Activated CD4-positive, alpha-beta T cell treated with anti-CD3 and anti-CD28 coated beads, Interleukin-2, amount 50 U/mL, for 48 hours (primary cell): Measurements from ENCODE around the gene OAS2.

Experiments used
- DNase-seq, 2 experiments: peaks; one replicate each; pipeline ENCODE4 v3.0.0-alpha.2; 2020

OAS2 gene

GRCh38 chr12:113027726-113028125 lies 49.4 kb downstream of the OAS2 start:
- no peak for DNase-seq

- no peak for DNase-seq
These were observed 52.7 kb downstream of the OAS2 start for GRCh38 chr12:113030875-113031525.

GRCh38 chr12:113039911-113040445 lies 61.7 kb downstream of the OAS2 start:
- no peak for DNase-seq

- no peak for DNase-seq
These were observed 62.4 kb downstream of the OAS2 start for GRCh38 chr12:113040722-113041171.

- no peak for DNase-seq
These were observed 63.2 kb downstream of the OAS2 start for GRCh38 chr12:113041560-113041959.

GRCh38 chr12:113043240-113043639 lies 64.9 kb downstream of the OAS2 start:
- no peak for DNase-seq

GRCh38 chr12:113044516-113044915 lies 66.2 kb downstream of the OAS2 start:
- no peak for DNase-seq

GRCh38 chr12:113048716-113049127 lies 70.4 kb downstream of the OAS2 start:
- DNase-seq = peak; percentile 53 to 70

GRCh38 chr12:113049976-113050742 lies 71.8 kb downstream of the OAS2 start:
- no peak for DNase-seq

GRCh38 chr12:113050795-113051194 lies 72.5 kb downstream of the OAS2 start:
- no peak for DNase-seq

- no peak for DNase-seq
These were observed 73.4 kb downstream of the OAS2 start for GRCh38 chr12:113051759-113052158.

GRCh38 chr12:113052326-113052725 lies 74.0 kb downstream of the OAS2 start:
- DNase-seq = no peak

- no peak for DNase-seq
These were observed 76.7 kb downstream of the OAS2 start for GRCh38 chr12:113054948-113055486.

- no peak for DNase-seq
These were observed 77.5 kb downstream of the OAS2 start for GRCh38 chr12:113055594-113056380.

GRCh38 chr12:113056381-113056630 lies 78.0 kb downstream of the OAS2 start:
- no peak for DNase-seq

GRCh38 chr12:113056631-113057488 lies 78.5 kb downstream of the OAS2 start, which contains the start of gene DTX1:
Gene DTX1 (plus strand): TSS chr12:113056730. CDS start chr12:113058193, 1,463 bp downstream.
- peak; percentile 52 to 54 for DNase-seq

GRCh38 chr12:113057565-113058485 lies 79.5 kb downstream of the OAS2 start:
- no peak for DNase-seq

- DNase-seq = no peak
These were observed 80.2 kb downstream of the OAS2 start for GRCh38 chr12:113058553-113058952.

GRCh38 chr12:113059071-113059595 lies 80.8 kb downstream of the OAS2 start:
- no peak for DNase-seq

- no peak for DNase-seq
These were observed 82.1 kb downstream of the OAS2 start for GRCh38 chr12:113060336-113060960.
